ENCODE data around the gene MYO16. TPM values are rescaled to one million over a fixed set of nuclear protein-coding genes. Genes with fewer than 3 reads are reported as not detected.
"Not testable (repeated sequence)": the region's sequence is repeated elsewhere in the genome, so short reads cannot be mapped to it uniquely, and the experiment has no call there.

The MYO16 gene
- total RNA-seq, 4 donors from 2014 or later = under 0.01 to 0.21 TPM; not detected in 2

DNA sequence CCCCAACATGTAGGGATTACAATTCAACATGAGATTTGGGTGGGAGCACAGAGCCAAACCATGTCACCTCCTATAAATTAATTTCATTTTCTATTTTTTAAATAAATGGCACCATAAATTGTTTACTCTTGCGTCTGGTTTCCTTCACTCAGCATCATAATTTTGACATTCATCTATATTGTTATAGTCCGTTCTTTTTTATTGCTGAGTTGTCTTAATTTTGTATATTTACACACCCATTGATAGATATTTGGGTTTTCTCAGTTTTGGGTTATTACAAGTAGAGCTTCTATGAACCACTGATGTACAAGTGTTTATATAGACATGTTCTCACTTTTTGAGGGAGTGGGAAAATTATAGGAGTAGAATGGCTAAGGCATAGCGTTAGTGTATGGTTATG is 445.4 kb downstream of the MYO16 start:
- H3K9me3 ChIP-seq = no peaks in the 10 kb centered on the region
- TF ChIP-seq, protein P1, sequence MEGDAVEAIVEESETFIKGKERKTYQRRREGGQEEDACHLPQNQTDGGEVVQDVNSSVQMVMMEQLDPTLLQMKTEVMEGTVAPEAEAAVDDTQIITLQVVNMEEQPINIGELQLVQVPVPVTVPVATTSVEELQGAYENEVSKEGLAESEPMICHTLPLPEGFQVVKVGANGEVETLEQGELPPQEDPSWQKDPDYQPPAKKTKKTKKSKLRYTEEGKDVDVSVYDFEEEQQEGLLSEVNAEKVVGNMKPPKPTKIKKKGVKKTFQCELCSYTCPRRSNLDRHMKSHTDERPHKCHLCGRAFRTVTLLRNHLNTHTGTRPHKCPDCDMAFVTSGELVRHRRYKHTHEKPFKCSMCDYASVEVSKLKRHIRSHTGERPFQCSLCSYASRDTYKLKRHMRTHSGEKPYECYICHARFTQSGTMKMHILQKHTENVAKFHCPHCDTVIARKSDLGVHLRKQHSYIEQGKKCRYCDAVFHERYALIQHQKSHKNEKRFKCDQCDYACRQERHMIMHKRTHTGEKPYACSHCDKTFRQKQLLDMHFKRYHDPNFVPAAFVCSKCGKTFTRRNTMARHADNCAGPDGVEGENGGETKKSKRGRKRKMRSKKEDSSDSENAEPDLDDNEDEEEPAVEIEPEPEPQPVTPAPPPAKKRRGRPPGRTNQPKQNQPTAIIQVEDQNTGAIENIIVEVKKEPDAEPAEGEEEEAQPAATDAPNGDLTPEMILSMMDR (IDR thresholded peaks at IDR 0.05) = no peak
- TF ChIP-seq POLR2A (IDR thresholded peaks at IDR 0.05) (no peak), EP300 (IDR thresholded peaks at IDR 0.05) (no peak)
- no peak for DNase-seq (ENCODE audit: low spot score in 2 of 2)
- H3K4me3 ChIP-seq = no peak overlapping the region
- no peak overlapping the region for H3K27ac ChIP-seq
- H3K27me3 ChIP-seq = no peaks in the 10 kb centered on the region
- no peaks in the 10 kb centered on the region for H3K36me3 ChIP-seq
- no peaks in the 10 kb centered on the region for H3K4me1 ChIP-seq
- 92 to 93% methylated on average over 3 of the region's 3 CpGs for WGBS, 2 donors

DNA sequence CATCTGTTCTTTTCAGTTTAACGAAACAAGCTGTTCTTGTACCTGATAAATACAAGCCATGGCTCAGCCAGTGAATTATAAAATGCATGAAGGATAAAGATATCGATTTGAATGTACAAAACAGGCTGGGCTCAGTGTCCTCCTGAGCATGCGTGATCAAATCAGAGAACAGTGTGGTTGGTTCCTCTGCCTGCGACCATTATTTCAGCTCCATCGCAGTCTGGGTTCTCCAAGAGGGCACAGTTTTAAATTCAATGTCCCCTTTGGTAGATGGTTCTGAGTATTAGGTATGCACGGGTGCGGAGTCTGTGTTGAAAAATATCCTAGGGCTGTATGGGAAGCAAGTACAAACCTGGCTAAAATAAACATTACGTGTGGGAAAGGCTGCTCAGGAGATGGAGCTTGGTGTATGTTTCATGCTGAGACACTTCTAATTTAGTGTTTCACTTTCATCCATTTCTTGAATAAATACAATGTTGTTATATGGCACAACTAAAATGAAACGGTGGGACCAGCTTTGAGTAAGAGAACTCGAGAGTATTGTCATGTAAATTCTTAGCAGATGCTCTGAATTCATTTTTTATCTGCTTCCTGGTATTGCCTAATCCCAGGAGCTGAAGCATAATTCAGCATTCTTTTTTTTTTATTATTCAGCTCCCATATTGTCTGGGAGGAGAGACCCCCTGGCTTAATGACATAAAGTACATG is 458.7 kb downstream of the MYO16 start:
- no peaks in the 10 kb centered on the region for H3K36me3 ChIP-seq
- no peaks in the 10 kb centered on the region for H3K4me1 ChIP-seq
- no peak overlapping the region for H3K4me3 ChIP-seq
- H3K27ac ChIP-seq = no peak overlapping the region
- no peaks in the 10 kb centered on the region for H3K27me3 ChIP-seq
- no peaks in the 10 kb centered on the region for H3K9me3 ChIP-seq
- TF ChIP-seq, protein P1 (IDR thresholded peaks at IDR 0.05) = no peak
- no peak for TF ChIP-seq POLR2A (IDR thresholded peaks at IDR 0.05)
- TF ChIP-seq EP300 (IDR thresholded peaks at IDR 0.05) = no peak
- no peak for DNase-seq (ENCODE audit: low spot score in 2 of 2)
- WGBS, 2 donors = 78 to 84% methylated on average over 10 of the region's 10 CpGs

DNA sequence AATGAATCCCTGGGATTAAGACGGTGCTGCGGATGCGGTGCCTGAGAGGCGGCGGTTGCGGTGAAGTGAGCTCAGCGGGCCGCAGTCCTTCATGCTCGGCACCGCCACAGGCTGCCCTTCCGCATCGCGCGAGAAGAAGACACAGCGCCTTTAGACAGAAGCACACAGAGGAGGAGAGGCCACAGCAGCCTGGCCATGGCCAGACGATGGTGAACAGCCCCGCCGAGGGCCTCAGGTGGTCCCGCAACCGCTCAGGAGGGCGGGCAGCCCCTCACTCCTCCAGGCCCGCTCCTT is 459.2 kb downstream of the MYO16 start:
- no peaks in the 10 kb centered on the region for H3K36me3 ChIP-seq
- 87 to 88% methylated on average over 22 of the region's 22 CpGs for WGBS, 2 donors
- no peak overlapping the region for H3K27ac ChIP-seq
- TF ChIP-seq EP300 (IDR thresholded peaks at IDR 0.05) = no peak
- DNase-seq (ENCODE audit: low spot score in 2 of 2) = no peak
- no peaks in the 10 kb centered on the region for H3K9me3 ChIP-seq
- no peaks in the 10 kb centered on the region for H3K27me3 ChIP-seq
- no peaks in the 10 kb centered on the region for H3K4me1 ChIP-seq
- no peak overlapping the region for H3K4me3 ChIP-seq

DNA sequence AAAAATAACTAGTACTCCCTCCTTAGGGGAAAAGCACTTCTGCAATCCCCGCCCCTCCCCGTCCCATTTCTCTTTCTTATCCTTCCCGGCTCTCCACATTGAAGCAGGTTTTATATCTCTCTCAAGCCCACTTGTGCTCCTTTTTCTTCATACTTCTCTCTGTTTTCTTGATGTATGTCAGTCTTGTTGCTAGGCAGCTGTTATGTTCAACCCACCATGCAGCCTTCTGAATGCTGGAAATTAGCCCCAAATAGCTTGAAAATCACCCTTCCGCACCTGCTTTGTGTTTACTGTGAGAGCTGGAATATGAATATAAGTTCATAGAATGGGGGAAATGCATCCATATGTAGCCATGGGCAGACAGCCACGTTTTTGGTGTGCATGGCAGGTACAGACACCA is 461.4 kb downstream of the MYO16 start:
- Histone ChIP-seq H3K4me3 (no peak overlapping the region), H3K27ac (no peak overlapping the region), H3K27me3 (no peaks in the 10 kb centered on the region), H3K4me1 (no peaks in the 10 kb centered on the region), H3K36me3 (no peaks in the 10 kb centered on the region), H3K9me3 (no peaks in the 10 kb centered on the region)
- TF ChIP-seq POLR2A (IDR thresholded peaks at IDR 0.05) (no peak), EP300 (IDR thresholded peaks at IDR 0.05) (no peak)
- TF ChIP-seq, protein P1 (IDR thresholded peaks at IDR 0.05) = no peak
- DNase-seq (ENCODE audit: low spot score in 2 of 2) = no peak
- 63 to 69% methylated on average over 5 of the region's 5 CpGs for WGBS, 2 donors

DNA sequence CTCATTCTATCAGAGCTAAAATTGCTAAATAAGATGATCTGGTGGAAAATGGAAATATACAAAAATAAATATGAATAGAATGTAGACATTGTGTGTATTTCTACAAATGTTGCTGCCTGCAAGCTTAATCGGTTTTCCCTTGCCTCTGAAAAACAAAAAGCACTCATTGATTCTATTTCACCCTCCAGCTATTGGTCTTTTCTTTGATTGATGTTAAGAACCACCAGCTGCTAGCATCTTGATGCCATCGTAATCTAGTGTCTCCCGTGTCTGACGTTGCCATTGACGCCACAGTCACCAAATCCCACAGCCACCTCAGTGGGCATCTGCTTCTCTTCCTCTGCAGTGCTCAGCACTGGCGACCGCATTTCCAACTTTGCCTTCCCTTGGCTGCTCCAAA is 461.8 kb downstream of the MYO16 start:
- H3K27ac ChIP-seq = no peak overlapping the region
- no peak for DNase-seq (ENCODE audit: low spot score in 2 of 2)

DNA sequence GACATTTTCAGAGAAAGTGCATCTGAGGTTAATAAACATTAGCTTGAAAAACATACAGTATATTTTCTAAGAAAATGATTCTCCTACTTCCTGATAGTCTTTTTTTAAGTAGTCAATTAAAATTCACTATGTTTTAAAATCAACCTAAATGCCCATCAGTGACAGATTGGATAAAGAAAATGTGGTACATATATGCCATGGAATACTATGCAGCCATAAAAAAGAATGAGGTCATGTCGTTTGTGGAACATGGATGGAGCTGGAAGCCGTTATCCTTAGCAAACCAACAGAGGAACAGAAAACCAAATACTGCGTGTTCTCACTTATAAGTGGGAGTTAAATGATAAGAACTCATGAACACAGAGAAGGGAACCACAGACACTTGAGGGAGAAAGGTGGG is 462.8 kb downstream of the MYO16 start:
- not testable (repeated sequence) for DNase-seq (ENCODE audit: low spot score in 2 of 2); H3K27ac ChIP-seq; H3K36me3 ChIP-seq; H3K4me3 ChIP-seq; H3K27me3 ChIP-seq; H3K9me3 ChIP-seq; H3K4me1 ChIP-seq
- WGBS, 2 donors = 84 to 89% methylated on average over 3 of the region's 3 CpGs

More for the DNA sequence above, 461.8 kb downstream of the MYO16 start:
- no peaks in the 10 kb centered on the region for H3K9me3 ChIP-seq
- H3K4me1 ChIP-seq = no peaks in the 10 kb centered on the region
- H3K36me3 ChIP-seq = no peaks in the 10 kb centered on the region
- H3K4me3 ChIP-seq = no peak overlapping the region
- TF ChIP-seq POLR2A (IDR thresholded peaks at IDR 0.05) (no peak), EP300 (IDR thresholded peaks at IDR 0.05) (no peak)
- TF ChIP-seq, protein P1 (IDR thresholded peaks at IDR 0.05) = no peak
- WGBS, 2 donors = 70 to 73% methylated on average over 7 of the region's 7 CpGs
- no peaks in the 10 kb centered on the region for H3K27me3 ChIP-seq

Measured in tibial nerve (tissue), 4 donors.